ENCODE results near the gene TTC31.
"Not testable (repeated sequence)": the region's sequence is repeated elsewhere in the genome, so short reads cannot be mapped to it uniquely, and the experiment has no call there.

The TTC31 gene

GRCh38 chr2:74482801-74483674, at the start of gene TTC31, which contains the start of gene CCDC142:
Gene TTC31, plus strand, starts transcription at chr2:74483081. Its CDS starts 15 bp downstream, at chr2:74483096.
Gene CCDC142, minus strand, starts transcription at chr2:74482998. Its CDS starts 161 bp downstream, at chr2:74482837.
- DNase-seq = peak; percentile 89

- DNase-seq = no peak
Measured at GRCh38 chr2:74436111-74436805, 46.6 kb upstream of the TTC31 start.

- no peak for DNase-seq
Measured at GRCh38 chr2:74436848-74437695, 45.8 kb upstream of the TTC31 start.

GRCh38 chr2:74438248-74438647, 44.6 kb upstream of the TTC31 start:
- no peak for DNase-seq

- DNase-seq = no peak
Measured at GRCh38 chr2:74439373-74439772, 43.5 kb upstream of the TTC31 start.

- DNase-seq = no peak
Measured at GRCh38 chr2:74439803-74440377, 43.0 kb upstream of the TTC31 start.

GRCh38 chr2:74440378-74441169, 42.3 kb upstream of the TTC31 start:
- DNase-seq = peak; percentile 68

- no peak for DNase-seq
Measured at GRCh38 chr2:74441170-74441689, 41.7 kb upstream of the TTC31 start.

- DNase-seq = peak; percentile 42
Measured at GRCh38 chr2:74441690-74442482, 41.0 kb upstream of the TTC31 start, which contains the start of gene RTKN. Gene RTKN, minus strand, starts transcription at chr2:74441937. Its CDS starts 121 bp downstream, at chr2:74441816.

GRCh38 chr2:74442483-74443297, 40.2 kb upstream of the TTC31 start:
- not testable (repeated sequence) for DNase-seq

GRCh38 chr2:74444498-74445318, 38.2 kb upstream of the TTC31 start:
- no peak for DNase-seq

- no peak for DNase-seq
Measured at GRCh38 chr2:74447230-74447999, 35.5 kb upstream of the TTC31 start.

- DNase-seq = no peak
Measured at GRCh38 chr2:74448771-74449170, 34.1 kb upstream of the TTC31 start.

GRCh38 chr2:74450570-74451190, 32.2 kb upstream of the TTC31 start:
- no peak for DNase-seq

- DNase-seq = peak; percentile 93
Measured at GRCh38 chr2:74454654-74455511, 28.0 kb upstream of the TTC31 start, which contains the start of gene INO80B. Gene INO80B, plus strand, starts transcription at chr2:74455087. Its CDS starts 30 bp downstream, at chr2:74455117.

GRCh38 chr2:74457129-74457548, 25.7 kb upstream of the TTC31 start:
- DNase-seq = no peak
